ENCODE data around the gene LBR. TPM values are rescaled to one million over a fixed set of nuclear protein-coding genes. Genes with fewer than 3 reads are reported as not detected.

Gene LBR
- total RNA-seq, 3 donors from 2014 or later, result 20.3 to 36.1 (median 29.6) TPM

- Histone ChIP-seq H3K36me3 (no peaks in the 10 kb centered on the region), H3K4me3 (no peak overlapping the region), H3K27me3 (no peaks in the 10 kb centered on the region), H3K27ac (no peak overlapping the region), H3K9me3 (no peaks in the 10 kb centered on the region), H3K4me1 (no peaks in the 10 kb centered on the region)
- intact Hi-C loops (cut with DNase I; ENCODE audit: low total_unique reads), result no loop called here
- no peak for DNase-seq (ENCODE audit: low spot score in 2 of 2)
- no peak for TF ChIP-seq POLR2AphosphoS5 (IDR thresholded peaks at IDR 0.05)
- no peak for TF ChIP-seq POLR2A (IDR thresholded peaks at IDR 0.05)
- no peak for TF ChIP-seq CTCF (IDR thresholded peaks at IDR 0.05)
Observed at GRCh38 chr1:225366018-225366417, 61.8 kb downstream of the LBR start.

- Histone ChIP-seq H3K27ac (no peak overlapping the region), H3K27me3 (no peaks in the 10 kb centered on the region), H3K4me1 (no peaks in the 10 kb centered on the region), H3K36me3 (no peaks in the 10 kb centered on the region), H3K9me3 (no peaks in the 10 kb centered on the region), H3K4me3 (no peak overlapping the region)
- TF ChIP-seq POLR2AphosphoS5 (IDR thresholded peaks at IDR 0.05), result no peak
- no peak for TF ChIP-seq CTCF (IDR thresholded peaks at IDR 0.05)
- no peak for TF ChIP-seq POLR2A (IDR thresholded peaks at IDR 0.05)
- DNase-seq (ENCODE audit: low spot score in 2 of 2), result no peak
- intact Hi-C loops (cut with DNase I; ENCODE audit: low total_unique reads), result no loop called here
Observed at GRCh38 chr1:225364439-225364838, 63.4 kb downstream of the LBR start.

GRCh38 chr1:225362805-225363204, 65.0 kb downstream of the LBR start:
- Histone ChIP-seq H3K27me3 (no peaks in the 10 kb centered on the region), H3K4me1 (no peaks in the 10 kb centered on the region), H3K4me3 (no peak overlapping the region), H3K9me3 (no peaks in the 10 kb centered on the region), H3K27ac (no peak overlapping the region), H3K36me3 (no peaks in the 10 kb centered on the region)
- intact Hi-C loops (cut with DNase I; ENCODE audit: low total_unique reads), result no loop called here
- no peak for DNase-seq (ENCODE audit: low spot score in 2 of 2)
- TF ChIP-seq CTCF (IDR thresholded peaks at IDR 0.05) (no peak), POLR2AphosphoS5 (IDR thresholded peaks at IDR 0.05) (no peak), POLR2A (IDR thresholded peaks at IDR 0.05) (no peak)

GRCh38 chr1:225361176-225361575, 66.7 kb downstream of the LBR start:
- Histone ChIP-seq H3K4me1 (no peaks in the 10 kb centered on the region), H3K9me3 (no peaks in the 10 kb centered on the region), H3K27me3 (no peaks in the 10 kb centered on the region), H3K27ac (no peak overlapping the region), H3K4me3 (no peak overlapping the region), H3K36me3 (no peaks in the 10 kb centered on the region)
- no peak for TF ChIP-seq CTCF (IDR thresholded peaks at IDR 0.05)
- TF ChIP-seq POLR2AphosphoS5 (IDR thresholded peaks at IDR 0.05), result no peak
- TF ChIP-seq POLR2A (IDR thresholded peaks at IDR 0.05), result no peak
- intact Hi-C loops (cut with DNase I; ENCODE audit: low total_unique reads), result no loop called here
- no peak for DNase-seq (ENCODE audit: low spot score in 2 of 2)

- no peaks in the 10 kb centered on the region for H3K4me1 ChIP-seq
- H3K9me3 ChIP-seq, result no peaks in the 10 kb centered on the region
- no peaks in the 10 kb centered on the region for H3K27me3 ChIP-seq
- H3K27ac ChIP-seq, result no peak overlapping the region
- no peak overlapping the region for H3K4me3 ChIP-seq
- TF ChIP-seq CTCF (IDR thresholded peaks at IDR 0.05) (no peak), POLR2AphosphoS5 (IDR thresholded peaks at IDR 0.05) (no peak), POLR2A (IDR thresholded peaks at IDR 0.05) (no peak)
- intact Hi-C loops (cut with DNase I; ENCODE audit: low total_unique reads), result no loop called here
- DNase-seq (ENCODE audit: low spot score in 2 of 2), result no peak
- H3K36me3 ChIP-seq, result no peaks in the 10 kb centered on the region
Observed at GRCh38 chr1:225360119-225360518, 67.7 kb downstream of the LBR start.
